ENCODE results near the gene NCBP2L. TPM values are rescaled to one million over a fixed set of nuclear protein-coding genes. Genes with fewer than 3 reads are reported as not detected.

Gene NCBP2L
- total RNA-seq, 1 experiment from 2014 or later, result not detected

GRCh38 chrX:107825698-107826237, 48.2 kb downstream of the NCBP2L start, which contains the start of gene MID2:
Gene MID2, plus strand, starts transcription at chrX:107825866. Its CDS starts 561 bp downstream, at chrX:107826427.
- CTCF ChIA-PET, result no interaction called here
- no peaks in the 10 kb centered on the region for H3K27me3 ChIP-seq (ENCODE audit: low read length)
- peak within 1 kb of the TSS; percentile 78 for H3K9ac ChIP-seq (ENCODE audit: low read length)
- ATAC-seq (peak; percentile 81), DNase-seq (peak; percentile 81)
- POLR2A ChIA-PET (ENCODE audit: unreplicated experiment), result interaction anchor here (0.6 kb wide), 2 partner anchors 17 to 59 kb away, joined by 4 to 5 read pairs; no protein-coding TSS in a partner anchor
- H3K4me1 ChIP-seq (ENCODE audit: insufficient read depth, low read length), result peaks cover 14% of the 10 kb centered on the region
- H2AFZ ChIP-seq (ENCODE audit: low read length), result peak within 1 kb of the TSS; percentile 90
- no peaks in the 10 kb centered on the region for H4K20me1 ChIP-seq (ENCODE audit: low read length)
- H3K4me2 ChIP-seq (ENCODE audit: low read length), result peak within 1 kb of the TSS; percentile 91
- peak within 1 kb of the TSS; percentile 82 for H3K4me3 ChIP-seq (ENCODE audit: low read length)
- no TSS peak for BruUV-seq (replicated peaks)
- intact Hi-C loops (cut with micrococcal nuclease), result no loop called here
- no peaks in the 10 kb centered on the region for H3K9me3 ChIP-seq (ENCODE audit: low read length)
- no peaks in the 10 kb centered on the region for H3F3A ChIP-seq (ENCODE audit: low read length, unreplicated experiment)
- peaks cover 43% of the 10 kb centered on the region for H3K79me2 ChIP-seq (ENCODE audit: low read length)
- TF ChIP-seq EZH2 (IDR thresholded peaks at IDR 0.05; ENCODE audit: low read length, unreplicated experiment) (no peak), EZH2phosphoT487 (IDR thresholded peaks at IDR 0.05; ENCODE audit: borderline replicate concordance, low read length) (no peak), CTCF (conservative IDR thresholded peaks at IDR 0.05; ENCODE audit: low read depth, low read length) (no peak)
- H3K9me2 ChIP-seq (replicated peaks; ENCODE audit: low read length), result no peaks in the 10 kb centered on the region
- no peaks in the 10 kb centered on the region for H3K36me3 ChIP-seq (ENCODE audit: low read depth, low read length)
- peak within 1 kb of the TSS; percentile 47 for H3K27ac ChIP-seq (ENCODE audit: low read length)

DNA sequence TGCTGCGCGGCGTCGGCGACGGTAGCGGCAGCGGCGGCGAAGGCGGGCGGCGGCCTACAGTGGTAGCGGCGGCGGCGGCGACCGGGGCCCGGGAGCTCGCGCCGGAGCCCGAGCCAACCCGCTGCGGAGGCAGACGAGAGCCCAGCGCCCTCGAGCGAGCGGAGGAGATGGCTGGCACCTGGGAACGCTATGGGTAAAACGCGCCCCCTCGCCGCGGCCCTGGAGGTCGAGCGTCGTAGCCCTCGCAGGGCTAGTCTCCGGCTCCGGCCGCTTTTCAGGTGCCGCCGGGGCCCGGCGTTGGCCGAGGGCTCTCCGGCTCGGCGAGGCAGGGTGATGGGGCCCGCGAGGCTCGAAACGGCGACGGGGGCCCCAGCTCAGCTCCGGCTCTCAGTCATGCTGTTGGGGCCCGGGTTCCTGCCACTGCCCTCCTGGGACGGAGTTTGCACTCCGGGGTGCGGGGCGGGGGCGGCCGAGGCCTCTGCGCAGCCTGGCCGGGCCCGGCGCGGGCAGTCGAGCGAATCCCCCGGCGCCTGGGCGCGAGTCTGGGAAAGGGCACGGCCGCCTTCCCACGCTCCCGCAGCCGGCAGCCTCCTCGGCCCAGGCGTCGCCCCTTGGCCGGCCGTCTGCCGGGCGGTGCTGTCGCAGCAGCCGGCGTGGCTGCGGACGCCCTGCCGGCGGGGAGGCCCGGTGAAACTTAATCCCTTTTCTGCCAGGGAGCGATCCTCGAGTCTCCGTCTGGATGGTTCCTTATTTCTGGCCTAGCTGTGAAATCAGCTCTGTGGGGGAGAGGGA, 48.9 kb downstream of the NCBP2L start:
- Histone ChIP-seq H3K9me3 (ENCODE audit: low read length) (no peaks in the 10 kb centered on the region), H4K20me1 (ENCODE audit: low read length) (no peaks in the 10 kb centered on the region), H3K4me1 (ENCODE audit: insufficient read depth, low read length) (peaks cover 14% of the 10 kb centered on the region), H3K4me2 (ENCODE audit: low read length) (peak overlapping the region; percentile 91), H2AFZ (ENCODE audit: low read length) (peak overlapping the region; percentile 90), H3K27me3 (ENCODE audit: low read length) (no peaks in the 10 kb centered on the region), H3K27ac (ENCODE audit: low read length) (peak overlapping the region; percentile 47), H3K9ac (ENCODE audit: low read length) (peak overlapping the region; percentile 78), H3K4me3 (ENCODE audit: low read length) (peak overlapping the region; percentile 82), H3K79me2 (ENCODE audit: low read length) (peaks cover 49% of the 10 kb centered on the region), H3K36me3 (ENCODE audit: low read depth, low read length) (no peaks in the 10 kb centered on the region), H3K9me2 (replicated peaks; ENCODE audit: low read length) (no peaks in the 10 kb centered on the region), H3F3A (ENCODE audit: low read length, unreplicated experiment) (no peaks in the 10 kb centered on the region)
- POLR2A ChIA-PET (ENCODE audit: unreplicated experiment), result no interaction called here
- peak; percentile 47 for DNase-seq
- intact Hi-C loops (cut with micrococcal nuclease), result no loop called here
- TF ChIP-seq EZH2 (IDR thresholded peaks at IDR 0.05; ENCODE audit: low read length, unreplicated experiment), result no peak
- no peak for TF ChIP-seq EZH2phosphoT487 (IDR thresholded peaks at IDR 0.05; ENCODE audit: borderline replicate concordance, low read length)
- TF ChIP-seq CTCF (conservative IDR thresholded peaks at IDR 0.05; ENCODE audit: low read depth, low read length), result no peak
- peak; percentile 58 for ATAC-seq
- CTCF ChIA-PET, result no interaction called here
- no TSS peak for BruUV-seq (replicated peaks)

Data from PC-3 (cell line).